ENCODE results near the gene GIPC3.
A peak's percentile ranks its signal among the peaks of the same experiment; 100 is the strongest.
"Not testable (repeated sequence)": the region's sequence is repeated elsewhere in the genome, so short reads cannot be mapped to it uniquely, and the experiment has no call there.

GIPC3 gene

DNA sequence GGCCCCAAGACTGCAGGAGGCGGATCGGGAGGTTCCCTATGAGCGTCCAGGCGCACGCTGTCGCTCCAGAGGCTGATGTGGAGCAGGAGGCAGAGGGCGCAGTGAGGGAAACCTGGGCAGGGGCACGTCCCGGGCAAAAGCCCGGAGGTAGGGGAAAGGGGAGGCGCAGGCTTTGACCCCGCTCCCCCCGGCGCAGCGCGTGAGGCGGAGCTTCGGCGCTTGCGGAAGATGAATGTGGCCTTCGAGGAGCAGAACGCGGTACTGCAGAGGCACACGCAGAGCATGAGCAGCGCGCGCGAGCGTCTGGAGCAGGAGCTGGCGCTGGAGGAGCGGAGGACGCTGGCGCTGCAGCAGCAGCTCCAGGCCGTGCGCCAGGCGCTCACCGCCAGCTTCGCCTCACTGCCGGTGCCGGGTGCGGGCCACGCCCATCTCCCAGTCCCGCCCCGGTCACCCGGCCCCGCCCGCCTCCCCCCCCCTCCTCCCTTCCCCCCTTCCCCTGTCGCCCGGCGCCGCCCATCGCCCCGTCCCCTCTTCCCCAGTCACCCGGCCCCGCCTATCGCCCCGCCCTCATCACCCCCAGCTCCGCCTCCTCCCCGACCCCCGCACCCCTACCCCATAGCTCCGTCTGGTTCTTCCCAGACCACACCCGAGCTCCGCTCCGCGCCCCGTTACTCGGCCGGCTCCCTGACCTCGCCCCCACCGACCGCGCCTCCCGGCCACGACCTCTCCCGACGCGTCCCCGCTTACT, 8.4 kb upstream of the GIPC3 start:
- DNase-seq (ENCODE audit: low spot score), result peak; percentile 88

DNA sequence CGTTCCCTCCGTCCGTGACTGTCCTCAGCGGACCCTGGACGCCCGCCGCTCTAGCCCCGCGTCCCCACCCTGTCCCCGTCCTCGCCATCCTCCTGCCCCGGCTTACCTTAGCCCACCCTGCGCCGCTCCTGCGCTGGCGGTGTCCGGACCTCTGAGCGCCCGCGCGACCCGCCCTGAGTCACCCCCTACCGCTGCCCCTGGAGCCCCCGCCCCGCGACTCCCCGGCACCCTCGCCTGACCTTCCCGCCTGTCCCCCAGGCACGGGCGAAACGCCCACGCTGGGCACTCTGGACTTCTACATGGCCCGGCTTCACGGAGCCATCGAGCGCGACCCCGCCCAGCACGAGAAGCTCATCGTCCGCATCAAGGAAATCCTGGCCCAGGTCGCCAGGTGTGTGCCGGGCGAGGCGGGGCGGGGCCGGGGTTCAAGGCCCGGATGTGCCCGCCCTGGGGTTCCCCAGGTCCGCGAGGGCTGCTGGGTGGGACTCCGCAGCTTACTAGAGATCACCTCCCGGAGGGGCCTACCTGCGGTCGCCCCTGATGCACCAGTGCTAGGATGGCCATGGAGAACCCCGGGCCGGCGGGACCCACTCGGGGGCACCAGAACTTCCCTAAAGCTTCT, 7.4 kb upstream of the GIPC3 start:
- peak; percentile 53 for DNase-seq (ENCODE audit: low spot score)

DNA sequence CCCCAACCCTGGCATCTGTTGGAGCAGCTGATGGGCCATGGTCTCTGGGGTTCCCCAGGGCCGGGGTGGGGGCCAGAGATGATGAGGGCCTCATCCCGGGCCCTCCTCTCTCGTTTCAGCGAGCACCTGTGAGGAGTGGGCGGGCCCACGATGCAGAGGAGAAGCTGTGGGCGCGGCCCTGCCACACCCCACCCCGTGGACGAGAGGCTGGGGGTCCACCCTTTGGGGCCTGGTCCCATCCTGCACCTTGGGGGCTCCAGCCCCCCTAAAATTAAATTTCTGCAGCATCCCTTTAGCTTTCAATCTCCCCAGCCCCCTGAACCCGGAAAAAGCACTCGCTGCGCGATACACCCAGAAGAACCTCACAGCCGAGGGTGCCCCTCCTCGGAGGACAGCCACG, 6.9 kb upstream of the GIPC3 start:
- no peak for DNase-seq (ENCODE audit: low spot score)

DNA sequence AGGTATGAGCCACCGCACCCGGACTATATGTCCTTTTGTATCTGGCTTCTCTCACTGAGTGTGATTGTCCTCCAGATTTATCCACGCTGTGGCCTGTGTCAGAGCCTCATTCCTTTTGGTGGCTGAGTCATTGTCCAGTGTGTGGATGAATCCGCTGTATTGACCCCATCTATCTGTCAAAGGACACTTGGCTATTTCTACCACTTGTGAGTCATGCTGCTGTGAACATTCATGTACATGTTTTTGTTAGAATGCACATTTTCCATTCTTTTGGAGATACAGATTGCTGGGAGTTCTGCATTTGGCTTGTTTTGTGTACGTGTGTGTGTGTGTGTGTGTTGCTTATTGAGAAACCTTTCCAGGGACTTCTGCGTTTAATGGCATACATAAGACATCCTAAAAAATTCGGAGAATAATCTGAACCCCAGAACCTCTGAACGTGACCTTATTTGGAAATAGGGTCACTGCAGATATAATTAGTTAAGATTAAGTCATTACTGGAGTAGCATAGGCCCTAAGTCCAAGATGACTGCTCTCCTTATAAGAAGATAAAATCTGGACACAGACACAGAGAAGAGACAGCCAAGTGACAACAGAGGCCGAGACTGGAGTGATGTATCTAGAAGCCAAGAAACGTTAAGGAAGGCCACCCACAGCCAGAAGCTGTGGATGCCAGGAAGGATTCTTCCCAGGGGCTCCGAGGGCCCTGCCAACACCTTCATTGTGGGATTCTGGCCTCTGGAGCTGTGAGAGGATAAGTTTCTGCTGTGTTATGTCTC, 4.9 kb upstream of the GIPC3 start:
- DNase-seq (ENCODE audit: low spot score), result no peak

DNA sequence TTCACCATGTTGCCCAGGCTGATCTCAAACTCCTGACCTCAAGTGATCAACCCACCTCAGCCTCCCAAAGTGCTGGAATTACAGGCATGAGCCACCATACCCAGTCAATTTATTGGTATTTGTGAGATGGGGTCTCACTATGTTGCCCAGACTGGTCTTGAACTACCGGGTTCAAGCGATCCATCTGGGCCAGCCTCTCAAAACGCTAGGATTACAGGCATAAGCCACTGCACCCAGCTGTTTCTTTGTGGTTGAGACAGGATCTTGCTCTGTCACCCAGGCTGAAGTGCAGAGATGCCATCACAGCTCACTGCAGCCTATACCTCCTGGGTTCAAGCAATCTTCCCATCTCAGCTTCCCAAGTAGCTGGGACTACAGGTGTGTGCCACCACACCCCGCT, 3.5 kb upstream of the GIPC3 start:
- not testable (repeated sequence) for DNase-seq (ENCODE audit: low spot score)

DNA sequence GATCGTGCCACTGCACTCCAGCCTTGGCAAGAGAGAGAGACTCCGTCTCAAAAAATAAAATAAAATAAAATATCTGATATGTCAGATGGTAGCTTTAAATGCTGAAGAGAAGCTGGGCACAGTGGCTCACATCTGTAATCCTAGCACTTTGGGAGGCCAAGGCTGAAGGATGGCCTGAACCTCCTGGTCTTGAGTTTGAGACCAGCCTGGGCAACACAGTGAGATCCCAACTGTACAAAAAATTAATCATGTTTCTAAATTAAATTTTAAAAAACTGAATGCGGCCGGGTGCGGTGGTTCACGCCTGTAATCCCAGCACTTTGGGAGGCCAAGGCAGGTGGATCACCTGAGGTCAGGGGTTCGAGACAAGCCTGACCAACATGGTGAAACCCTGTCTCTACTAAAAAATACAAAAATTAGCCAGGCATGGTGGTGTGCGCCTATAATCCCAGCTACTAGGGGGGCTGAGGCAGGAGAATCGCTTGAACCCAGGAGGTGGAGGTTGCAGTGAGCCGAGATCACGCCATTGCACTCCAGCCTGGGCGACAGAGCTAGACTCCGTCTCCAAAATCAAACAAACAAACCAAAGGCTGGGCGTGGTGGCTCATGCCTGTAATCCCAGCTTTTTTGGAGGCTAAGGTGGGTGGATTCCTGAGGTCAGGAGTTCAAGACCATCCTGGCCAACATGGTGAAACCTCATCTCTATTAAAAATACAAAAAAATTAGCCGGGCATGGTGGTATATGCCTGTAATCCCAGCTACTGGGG, 1.1 kb upstream of the GIPC3 start:
- DNase-seq (ENCODE audit: low spot score), result not testable (repeated sequence)

DNA sequence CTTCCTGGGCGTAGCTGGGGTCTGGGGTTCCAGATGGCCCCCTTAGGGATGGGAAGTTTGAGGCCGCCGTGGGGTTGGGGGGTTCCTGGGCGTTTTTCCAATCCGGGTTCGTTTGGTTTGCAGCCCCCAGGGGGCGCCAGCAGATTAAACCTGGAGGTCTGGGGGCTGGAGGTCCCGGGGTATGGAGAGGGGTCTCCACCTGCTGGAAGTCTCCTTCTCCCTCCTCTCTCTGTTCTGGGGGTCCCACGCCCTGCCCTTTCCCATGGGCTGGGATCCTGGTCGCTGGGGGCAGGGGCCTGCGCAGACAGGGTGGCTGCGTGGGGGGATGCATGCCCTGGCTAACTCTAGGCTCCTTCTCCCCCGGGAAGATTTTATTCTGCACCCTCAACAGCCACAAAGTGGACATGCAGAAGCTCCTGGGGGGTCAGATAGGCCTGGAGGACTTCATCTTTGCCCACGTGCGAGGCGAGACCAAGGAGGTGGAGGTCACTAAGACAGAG, 899 bp downstream of the GIPC3 start:
- DNase-seq (ENCODE audit: low spot score), result peak; percentile 73

DNA sequence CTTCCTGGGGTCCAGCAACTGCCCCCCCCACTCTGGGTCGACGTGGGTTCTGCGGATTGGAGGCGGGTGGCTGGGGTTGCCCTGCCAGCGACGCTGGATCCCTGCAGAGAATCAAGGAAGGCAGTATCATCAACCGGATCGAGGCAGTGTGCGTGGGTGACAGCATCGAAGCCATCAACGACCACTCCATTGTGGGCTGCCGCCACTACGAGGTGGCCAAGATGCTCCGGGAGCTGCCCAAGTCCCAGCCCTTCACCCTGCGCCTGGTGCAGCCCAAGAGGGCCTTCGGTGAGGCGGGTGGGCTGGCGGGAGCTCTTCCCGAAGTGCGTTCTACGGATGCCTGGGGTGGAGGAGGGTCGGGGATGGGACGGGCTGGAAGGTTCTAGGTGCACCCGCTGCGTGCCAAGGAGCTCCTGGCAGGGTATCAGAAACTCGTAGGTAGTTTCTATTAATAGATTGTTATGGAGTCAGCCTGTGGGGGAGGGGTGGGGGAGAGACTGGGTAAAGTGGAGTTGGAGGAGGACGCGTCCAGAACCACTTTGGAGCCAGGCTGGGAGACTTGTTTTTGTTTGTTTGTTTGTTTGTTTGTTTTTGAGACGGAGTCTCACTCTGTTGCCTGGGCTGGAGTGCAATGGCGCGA, 1.5 kb downstream of the GIPC3 start:
- DNase-seq (ENCODE audit: low spot score), result no peak

DNA sequence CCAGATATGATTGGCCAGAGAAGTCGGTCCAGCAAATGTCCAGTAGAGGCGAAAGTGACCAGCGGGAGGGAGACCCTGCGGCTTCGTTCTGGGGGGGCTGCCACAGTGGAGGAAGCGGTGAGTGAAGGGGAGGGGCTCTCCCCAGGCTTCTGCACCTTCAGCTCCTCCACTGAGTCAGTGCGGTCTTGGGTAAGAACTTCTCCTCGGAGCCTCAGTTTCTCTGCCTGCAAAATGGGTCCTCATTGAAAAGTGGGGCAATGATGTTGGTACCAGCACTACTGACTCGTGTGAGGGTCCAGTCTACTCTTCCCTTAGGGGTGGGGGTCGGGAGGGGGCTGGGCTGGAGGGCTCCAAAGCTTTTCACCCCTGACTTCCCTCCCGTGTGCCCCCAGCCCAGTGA, 4.2 kb downstream of the GIPC3 start:
- no peak for DNase-seq (ENCODE audit: low spot score)

DNA sequence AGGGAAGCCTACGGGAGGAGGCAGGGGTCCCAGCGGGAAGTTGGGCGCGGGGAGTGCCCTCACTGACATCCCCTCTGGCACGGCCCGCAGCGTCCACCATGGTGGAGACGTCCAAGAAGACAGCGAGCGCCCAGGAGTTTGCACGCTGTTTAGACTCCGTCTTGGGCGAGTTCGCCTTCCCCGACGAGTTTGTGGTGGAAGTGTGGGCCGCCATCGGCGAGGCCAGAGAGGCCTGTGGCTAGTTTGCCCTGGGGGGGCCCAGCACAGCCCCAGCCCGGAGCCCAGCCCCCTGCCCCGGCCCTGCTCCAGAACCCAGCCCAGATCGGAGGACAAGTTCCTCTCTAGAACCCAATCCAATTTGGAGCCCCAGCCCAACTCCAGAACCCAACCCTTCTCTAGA, 4.7 kb downstream of the GIPC3 start:
- DNase-seq (ENCODE audit: low spot score), result no peak

DNA sequence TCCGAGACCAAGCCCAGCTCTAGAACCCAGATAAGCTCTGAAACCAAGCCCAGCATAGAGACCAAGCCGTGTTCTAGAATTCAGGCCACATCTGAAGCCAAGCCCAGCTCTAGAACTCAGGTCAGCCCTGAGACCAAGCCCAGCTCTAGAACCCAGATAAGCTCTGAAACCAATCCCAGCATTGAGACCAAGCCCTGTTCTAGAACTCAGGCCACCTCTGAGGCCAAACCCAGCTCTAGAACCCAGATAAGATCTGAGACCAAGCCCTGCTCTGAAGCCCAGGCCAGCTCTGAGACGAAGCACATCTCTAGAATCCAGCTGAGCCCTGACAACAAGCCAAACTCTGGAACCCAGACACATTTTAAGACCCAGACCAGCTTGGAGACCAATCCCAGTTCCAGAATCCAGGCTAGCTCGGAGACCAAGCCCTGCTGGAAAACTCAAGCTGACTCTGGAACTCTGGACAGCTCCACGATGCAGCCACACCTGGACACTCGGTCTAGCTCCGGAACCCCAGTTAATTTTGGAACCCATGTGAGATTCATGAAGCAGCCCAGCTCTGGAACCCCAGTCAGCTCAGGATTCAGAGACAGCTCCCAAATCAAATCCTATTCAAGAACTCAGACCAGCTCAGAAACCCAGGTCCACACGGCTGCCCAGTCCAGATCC, 5.8 kb downstream of the GIPC3 start:
- no peak for DNase-seq (ENCODE audit: low spot score)

DNA sequence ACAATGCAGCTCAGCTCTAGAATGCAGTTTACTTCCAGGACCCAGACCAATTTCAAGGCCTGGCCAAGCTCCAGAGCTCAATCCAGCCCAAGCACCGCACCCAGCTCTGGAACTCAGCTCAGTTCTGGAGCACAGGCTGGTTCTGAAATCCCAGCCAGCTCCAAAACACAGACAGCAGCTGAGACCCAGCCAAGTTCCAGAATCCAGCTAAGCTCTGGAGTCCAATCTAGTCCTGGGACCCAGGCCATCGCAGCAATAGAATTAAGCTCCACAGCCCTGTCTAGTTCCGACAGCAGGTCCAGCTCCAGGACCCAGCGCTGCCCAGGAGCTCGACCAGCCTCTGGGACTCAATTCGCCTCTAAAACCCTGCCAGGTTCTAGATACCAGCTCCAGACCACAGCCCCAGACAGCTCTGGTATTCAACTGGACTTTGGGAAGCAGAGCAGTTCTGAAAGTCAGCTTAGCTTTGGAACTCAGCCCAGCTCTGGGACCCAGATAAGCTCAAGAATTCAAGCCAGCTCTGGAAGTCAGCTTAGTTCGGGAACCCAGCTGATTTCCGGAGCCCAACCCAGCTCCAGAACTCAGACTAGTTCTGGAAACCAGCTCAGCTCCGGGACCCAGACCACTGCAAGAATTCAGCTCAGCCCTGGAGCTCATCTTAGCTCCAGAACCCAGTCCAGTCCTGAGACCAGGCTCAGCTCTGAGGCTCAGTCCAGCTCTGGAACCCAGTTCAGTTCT, 6.8 kb downstream of the GIPC3 start:
- no peak for DNase-seq (ENCODE audit: low spot score)

DNA sequence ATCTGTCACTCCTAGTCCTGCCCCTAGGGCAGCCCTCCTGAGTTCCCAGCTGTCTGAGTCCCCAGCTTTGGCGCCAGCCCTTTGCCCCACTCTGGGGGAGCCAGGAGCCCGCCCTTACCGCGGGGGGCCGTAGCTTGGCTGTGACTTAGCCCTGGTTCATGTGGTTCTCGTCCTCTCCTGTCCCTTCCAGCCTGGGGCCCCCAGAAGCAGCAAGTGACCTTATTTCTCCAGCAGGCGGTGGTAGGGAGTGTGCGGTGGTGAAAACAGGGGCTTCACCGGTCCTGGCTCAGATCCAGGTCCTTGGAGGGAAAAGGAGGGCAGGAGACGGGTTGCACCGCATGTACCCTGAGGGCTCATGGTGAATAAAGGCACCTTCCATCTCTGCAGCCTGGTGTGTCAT, 7.9 kb downstream of the GIPC3 start:
- DNase-seq (ENCODE audit: low spot score), result no peak

DNA sequence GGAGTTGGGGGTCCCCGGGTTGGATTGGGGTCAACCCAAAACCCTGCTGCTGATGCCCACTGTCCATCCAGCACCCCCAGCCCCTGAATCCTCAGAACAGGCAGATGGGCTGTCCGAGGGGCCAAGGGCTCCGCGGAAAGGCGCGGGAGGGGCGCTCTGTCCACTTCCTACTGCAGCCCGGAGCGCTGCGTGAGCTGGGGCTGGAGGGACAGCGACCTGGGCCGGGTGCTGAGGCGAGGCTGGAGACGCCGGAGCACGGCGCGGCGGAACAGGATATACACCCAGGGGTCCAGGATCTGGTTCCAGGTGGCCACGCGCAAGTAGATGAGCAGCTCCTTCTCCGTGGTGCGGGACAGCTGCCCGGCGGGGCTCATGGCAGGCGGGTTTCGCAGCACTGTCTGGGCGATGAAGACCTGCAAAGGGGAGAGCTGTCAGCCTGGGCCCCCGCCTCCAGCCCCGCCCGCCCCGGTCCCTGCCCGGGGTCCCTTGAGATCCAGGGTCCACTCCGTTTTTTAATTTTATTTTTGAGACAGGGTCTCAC, 10.3 kb downstream of the GIPC3 start:
- no peak for DNase-seq (ENCODE audit: low spot score)

DNA sequence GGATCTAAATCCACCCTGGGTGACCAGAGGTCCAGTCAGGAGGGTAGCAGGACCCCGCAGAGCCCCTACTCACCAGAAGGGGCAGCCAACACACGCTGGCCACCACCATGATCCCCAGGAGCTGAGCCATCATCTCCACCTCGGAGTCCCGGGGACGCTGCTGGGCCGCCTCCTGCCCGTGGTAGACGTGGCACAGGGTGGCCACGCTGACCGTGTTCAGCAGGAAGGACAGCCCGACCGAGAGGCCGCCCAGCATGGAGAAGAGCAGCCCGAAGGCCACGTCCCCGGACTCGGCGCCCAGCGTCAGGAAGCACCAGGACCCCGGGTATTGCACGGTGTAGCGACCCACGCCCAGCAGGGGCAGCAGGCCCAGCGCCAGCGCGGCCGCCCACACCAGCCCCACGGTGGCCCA, 14.5 kb downstream of the GIPC3 start:
- DNase-seq (ENCODE audit: low spot score), result no peak

DNA sequence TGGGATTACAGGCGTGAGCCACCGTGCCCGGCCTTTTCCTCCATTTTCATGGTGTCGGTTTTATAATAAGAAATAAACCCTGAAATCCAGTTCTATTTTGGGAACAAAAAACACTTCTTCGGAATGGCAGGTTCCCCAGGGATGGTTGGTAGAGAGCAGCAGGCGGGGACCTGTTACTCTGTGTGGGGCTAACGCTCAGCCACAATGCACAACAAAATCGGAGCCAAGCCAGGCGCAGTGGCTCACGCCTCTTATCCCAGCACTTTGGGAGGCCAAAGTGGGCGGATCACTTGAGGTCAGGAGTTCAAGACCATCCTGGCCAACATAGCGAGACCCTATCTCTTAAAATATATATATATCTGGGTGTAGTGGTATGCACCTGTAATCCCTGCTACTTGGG, 15.7 kb downstream of the GIPC3 start:
- DNase-seq (ENCODE audit: low spot score), result no peak

DNA sequence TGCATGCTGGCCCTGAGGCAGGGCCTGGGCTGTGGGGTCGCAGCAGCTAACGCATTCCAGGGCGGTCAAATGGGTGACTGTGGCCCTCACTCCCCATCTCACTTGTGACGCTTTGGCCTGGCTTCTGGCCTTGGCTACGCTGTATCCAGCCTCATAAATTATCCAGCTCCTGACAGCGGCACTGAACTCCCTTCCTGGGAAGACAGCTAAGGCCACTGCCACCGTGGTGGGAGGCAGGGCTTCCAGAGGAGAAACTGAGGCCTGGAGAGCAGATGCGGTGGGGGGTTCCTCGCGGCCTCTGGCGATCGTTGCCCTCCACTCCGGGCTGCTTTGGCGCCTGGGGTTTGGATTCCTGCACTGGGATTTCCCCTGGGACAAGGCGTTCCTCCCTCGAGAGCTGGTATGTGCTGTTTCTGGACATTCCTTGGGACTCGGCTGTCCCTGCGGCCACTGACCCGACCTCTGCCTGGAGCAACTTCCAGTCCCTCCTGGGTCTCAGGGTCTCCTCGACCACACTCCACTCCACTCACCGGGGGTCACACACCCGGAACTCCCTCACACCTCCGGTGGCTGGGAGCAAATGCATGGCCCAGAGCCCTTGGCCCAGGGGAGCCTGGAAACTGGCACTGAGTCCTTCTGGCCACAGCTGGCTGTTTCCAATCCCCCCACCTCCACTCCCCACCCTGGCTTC, 18.0 kb downstream of the GIPC3 start:
- no peak for DNase-seq (ENCODE audit: low spot score)

DNA sequence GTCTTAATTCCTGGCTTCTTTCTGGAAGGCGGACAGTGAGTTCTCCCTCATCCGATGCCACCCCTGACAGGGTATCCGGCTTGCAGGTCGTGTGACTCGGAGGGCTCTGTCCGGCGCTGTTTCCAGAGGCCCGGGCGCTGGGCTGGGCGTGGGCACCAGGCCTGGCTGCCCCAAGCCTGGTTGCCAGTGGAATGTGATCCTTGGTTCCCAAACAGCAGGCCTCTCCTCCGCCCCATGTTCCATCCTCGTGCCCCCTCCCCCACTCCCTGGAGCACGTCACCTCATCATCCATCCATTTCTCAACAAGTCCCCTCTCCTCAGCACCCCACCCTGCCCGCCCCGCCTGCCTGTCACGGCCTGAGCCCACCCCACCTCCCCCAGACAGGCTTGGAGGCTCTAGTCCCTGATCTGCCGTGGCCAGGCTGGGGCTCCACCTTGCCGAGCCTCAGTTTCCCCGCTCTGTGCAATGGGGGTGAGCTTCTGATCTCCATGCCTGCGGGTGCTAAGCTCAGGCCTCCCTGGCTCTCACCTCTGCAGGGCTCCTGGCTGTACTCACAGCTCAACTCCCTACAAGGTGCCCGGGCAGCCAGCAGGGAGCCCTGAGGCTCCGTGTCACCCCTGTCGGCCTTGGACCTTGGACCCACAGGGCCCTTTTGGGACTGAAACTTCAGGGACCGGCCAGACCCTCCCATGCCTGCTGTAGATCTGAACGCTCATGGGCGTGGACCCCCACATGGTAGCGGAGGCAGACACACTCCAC, 19.1 kb downstream of the GIPC3 start:
- no peak for DNase-seq (ENCODE audit: low spot score)

DNA sequence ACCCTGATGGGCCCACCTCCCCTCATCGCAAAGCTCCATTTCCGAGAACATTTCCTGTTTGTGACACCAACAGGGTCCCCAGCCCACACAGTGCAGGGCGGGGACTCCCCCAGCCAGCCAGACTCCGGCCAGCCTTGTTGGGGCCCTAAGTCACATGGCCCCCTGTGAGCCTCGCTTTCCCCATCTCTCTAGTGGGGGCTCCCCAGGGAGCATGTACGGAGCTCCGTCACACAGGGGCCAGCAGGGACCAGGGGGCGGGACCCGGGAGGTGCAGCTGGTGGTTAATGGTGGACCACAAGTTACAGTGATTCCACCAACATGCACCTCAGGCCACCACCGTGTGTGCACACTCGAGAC, 19.7 kb downstream of the GIPC3 start:
- no peak for DNase-seq (ENCODE audit: low spot score)
